Measurements from ENCODE around the gene MAN1B1.

Gene MAN1B1

DNA sequence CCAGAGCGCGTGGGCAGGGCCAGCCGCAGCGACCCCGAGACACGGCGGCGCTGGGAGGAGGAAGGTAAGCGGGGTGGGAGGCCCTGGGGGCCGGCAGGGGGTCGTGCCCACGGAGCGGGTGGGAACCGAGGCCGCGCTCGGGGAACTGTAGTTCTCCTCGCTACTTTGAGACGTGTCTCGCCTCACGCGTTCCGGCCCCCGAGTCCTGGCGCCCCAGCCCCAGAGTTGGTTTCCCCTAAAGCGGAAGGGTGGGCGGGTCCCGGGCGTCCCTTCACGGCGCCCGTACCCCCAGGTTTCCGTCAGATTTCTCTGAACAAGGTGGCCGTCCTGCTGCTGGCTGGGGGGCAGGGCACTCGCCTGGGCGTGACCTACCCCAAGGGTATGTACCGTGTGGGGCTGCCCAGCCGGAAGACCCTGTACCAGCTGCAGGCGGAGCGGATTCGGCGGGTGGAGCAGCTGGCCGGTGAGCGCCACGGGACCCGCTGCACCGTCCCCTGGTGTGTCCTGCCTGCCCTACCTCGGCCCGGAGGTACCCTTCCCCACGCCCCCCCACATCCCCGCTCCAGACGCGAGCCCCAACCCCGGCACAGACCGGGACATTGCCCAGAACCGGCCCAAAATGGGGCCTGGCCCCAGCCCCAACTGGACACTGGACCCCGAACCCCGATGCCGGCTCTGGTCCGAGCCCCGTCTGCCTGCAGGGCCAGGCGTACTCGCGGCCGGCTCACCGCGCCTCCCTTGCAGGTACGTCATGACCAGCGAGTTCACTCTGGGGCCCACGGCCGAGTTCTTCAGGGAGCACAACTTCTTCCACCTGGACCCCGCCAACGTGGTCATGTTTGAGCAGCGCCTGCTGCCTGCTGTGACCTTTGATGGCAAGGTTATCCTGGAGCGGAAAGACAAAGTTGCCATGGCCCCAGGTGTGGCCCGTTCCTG lies 8.8 kb upstream of the MAN1B1 start:
- Mint-ChIP-seq H3K4me1 (no peaks in the 10 kb centered on the region), H3K9me3 (no peaks in the 10 kb centered on the region), H3K27me3 (no peaks in the 10 kb centered on the region), H3K27ac (ENCODE audit: low read depth) (no peak overlapping the region), H3K36me3 (ENCODE audit: insufficient read depth) (peaks cover 8% of the 10 kb centered on the region), H3K4me3 (peak overlapping the region; percentile 71)
- DNase-seq (ENCODE audit: low spot score in 2 of 2) (no peak), ATAC-seq (replicated peaks; ENCODE audit: extremely low read depth, poor library complexity, severe bottlenecking) (peak; percentile 38)

DNA sequence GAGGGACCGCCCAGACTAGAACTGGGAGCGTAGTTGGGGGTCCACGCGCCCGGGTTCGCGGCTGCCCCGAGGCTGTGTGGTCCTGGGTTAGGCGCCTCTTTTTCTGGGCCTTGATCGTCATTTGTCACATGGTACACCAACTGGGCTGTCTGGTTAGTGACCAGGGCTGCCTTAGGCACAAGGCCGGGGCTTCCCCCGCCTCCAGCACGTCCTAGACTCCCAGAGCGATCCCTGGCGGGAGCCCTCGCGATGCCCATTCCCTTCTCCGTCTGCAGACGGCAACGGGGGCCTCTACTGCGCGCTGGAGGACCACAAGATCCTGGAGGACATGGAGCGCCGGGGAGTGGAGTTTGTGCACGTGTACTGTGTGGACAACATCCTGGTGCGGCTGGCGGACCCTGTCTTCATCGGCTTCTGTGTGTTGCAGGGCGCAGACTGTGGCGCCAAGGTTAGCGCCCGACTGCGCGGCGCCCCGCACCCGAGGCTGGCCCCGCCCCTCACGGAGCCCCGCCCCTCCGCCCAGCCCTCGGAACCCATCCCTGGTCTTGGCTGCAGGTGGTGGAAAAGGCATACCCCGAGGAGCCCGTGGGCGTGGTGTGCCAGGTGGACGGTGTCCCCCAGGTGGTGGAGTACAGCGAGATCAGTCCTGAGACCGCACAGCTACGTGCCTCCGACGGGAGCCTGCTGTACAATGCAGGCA lies 7.9 kb upstream of the MAN1B1 start:
- Mint-ChIP-seq H3K36me3 (ENCODE audit: insufficient read depth) (peaks cover 8% of the 10 kb centered on the region), H3K27ac (ENCODE audit: low read depth) (no peak overlapping the region), H3K27me3 (no peaks in the 10 kb centered on the region), H3K4me1 (no peaks in the 10 kb centered on the region), H3K9me3 (no peaks in the 10 kb centered on the region), H3K4me3 (peak overlapping the region; percentile 71)
- ATAC-seq (replicated peaks; ENCODE audit: extremely low read depth, poor library complexity, severe bottlenecking) (no peak), DNase-seq (ENCODE audit: low spot score in 2 of 2) (no peak)

DNA sequence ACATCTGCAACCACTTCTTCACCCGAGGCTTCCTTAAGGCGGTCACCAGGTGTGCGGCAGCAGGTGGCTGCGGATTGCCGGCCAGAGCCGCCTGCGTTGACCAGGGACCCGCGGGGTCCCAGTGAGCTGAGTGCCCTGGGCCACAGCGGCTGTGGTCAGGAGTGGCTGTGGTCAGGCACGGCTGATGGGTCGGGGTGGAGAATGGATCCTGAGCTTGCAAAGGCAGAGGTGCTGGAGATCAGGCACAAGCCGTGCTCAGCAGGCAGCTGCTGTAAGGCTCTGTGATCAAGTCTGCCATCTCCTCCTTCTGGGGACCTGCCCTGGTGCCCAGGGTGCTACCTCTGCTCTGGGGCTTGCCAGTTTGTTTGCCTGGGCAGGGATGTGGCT lies 7.4 kb upstream of the MAN1B1 start:
- ATAC-seq (replicated peaks; ENCODE audit: extremely low read depth, poor library complexity, severe bottlenecking) (no peak), DNase-seq (ENCODE audit: low spot score in 2 of 2) (no peak)
- Mint-ChIP-seq H3K4me1 (no peaks in the 10 kb centered on the region), H3K4me3 (peak overlapping the region; percentile 44), H3K36me3 (ENCODE audit: insufficient read depth) (peaks cover 10% of the 10 kb centered on the region), H3K9me3 (no peaks in the 10 kb centered on the region), H3K27me3 (no peaks in the 10 kb centered on the region), H3K27ac (ENCODE audit: low read depth) (no peak overlapping the region)

DNA sequence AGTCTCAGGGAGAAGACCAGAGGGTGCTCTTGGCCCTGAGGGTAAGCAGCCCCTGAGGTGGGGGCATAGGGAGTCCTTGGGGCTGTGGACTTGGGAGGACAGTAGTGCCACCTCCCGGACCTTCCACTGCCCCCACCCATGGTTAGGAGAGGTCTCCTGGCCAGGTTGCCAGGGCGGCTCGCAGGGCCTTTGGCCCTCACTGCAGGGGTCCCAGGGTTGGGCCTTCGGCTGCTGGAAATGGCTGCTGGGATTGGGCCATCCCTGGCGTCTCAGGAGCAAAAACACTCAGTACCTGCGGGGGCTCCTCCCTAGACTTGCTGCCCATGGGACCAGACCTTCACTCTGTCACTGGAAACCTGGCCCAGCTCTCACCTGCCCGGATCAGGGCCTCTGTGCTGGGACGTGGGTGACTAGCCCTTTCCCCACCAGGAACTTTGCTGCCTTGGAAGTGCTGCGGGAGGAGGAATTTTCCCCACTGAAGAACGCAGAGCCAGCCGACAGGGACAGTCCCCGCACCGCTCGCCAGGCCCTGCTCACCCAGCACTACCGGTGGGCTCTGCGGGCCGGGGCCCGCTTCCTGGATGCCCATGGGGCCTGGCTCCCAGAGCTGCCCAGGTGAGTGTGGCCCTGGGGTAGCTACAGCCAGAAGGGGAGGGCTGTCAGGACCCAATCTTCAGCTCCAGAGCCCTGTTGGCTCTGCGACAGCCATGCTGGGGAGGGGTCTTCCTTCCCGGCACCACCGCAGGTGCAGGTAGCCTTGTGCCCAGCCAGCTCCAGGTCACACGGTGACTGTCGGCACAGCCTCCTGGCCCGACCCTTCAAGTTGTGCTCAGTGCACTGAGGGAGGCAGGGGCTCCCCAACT lies 6.3 kb upstream of the MAN1B1 start:
- Mint-ChIP-seq H3K9me3 (no peaks in the 10 kb centered on the region), H3K4me3 (no peak overlapping the region), H3K4me1 (peaks cover 1% of the 10 kb centered on the region), H3K27me3 (no peaks in the 10 kb centered on the region), H3K36me3 (ENCODE audit: insufficient read depth) (peaks cover 11% of the 10 kb centered on the region), H3K27ac (ENCODE audit: low read depth) (no peak overlapping the region)
- DNase-seq (ENCODE audit: low spot score in 2 of 2), result no peak
- no peak for ATAC-seq (replicated peaks; ENCODE audit: extremely low read depth, poor library complexity, severe bottlenecking)

DNA sequence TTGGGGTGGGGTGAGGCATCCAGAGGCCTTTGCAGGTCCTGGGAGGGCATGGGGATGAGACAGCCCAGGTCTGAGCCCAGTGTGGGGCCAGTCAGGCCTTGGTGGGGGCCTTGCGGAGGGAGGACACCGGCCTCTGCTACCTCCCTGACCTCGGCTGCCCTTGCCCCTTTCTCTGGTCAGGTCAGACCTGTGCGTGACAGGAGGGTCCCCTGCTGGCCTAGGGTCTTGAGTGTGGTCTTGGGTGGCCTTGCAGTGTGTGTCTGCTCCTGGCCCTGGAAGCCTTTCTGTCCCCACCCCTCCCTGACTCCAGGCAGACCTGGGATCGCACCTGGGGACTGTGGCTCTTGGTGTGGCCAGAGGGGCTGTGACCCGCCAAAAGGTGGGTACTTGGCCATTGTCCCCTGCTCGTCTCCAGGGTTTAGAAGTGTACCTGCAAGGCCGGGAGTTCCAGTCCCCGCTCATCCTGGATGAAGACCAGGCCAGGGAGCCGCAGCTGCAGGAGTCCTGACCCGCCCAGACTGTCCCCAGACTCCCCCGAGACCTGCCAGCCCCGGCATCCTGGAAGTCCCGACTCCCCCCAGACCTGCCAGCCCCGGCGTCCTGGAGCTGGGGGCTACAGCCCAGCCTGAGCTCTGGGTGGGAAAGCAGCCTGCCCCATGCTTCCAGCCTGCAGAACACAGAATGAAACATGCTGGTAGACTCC lies 4.4 kb upstream of the MAN1B1 start:
- Mint-ChIP-seq H3K27me3 (no peaks in the 10 kb centered on the region), H3K4me1 (peaks cover 8% of the 10 kb centered on the region), H3K9me3 (no peaks in the 10 kb centered on the region), H3K27ac (ENCODE audit: low read depth) (no peak overlapping the region), H3K36me3 (ENCODE audit: insufficient read depth) (peaks cover 19% of the 10 kb centered on the region), H3K4me3 (no peak overlapping the region)
- DNase-seq (ENCODE audit: low spot score in 2 of 2) (no peak), ATAC-seq (replicated peaks; ENCODE audit: extremely low read depth, poor library complexity, severe bottlenecking) (no peak)

DNA sequence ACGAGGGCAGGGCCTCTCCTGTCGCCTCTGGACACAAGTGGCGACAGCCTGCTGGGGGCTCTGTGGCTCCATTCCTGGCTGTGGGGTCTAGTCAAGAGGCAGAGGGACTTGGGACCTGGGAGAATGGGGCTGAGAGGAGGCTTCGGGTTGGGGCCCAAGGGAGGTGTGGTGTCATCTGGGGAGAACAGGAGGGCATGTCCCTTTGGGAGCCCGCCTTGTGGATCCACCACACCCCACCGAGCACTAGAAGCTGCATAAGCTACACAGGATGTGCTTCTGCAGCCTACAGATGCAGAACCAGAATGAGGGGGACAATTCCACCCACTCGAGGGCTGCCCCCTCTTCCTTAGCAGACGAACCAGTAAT lies 3.9 kb upstream of the MAN1B1 start:
- Mint-ChIP-seq H3K36me3 (ENCODE audit: insufficient read depth) (peaks cover 23% of the 10 kb centered on the region), H3K9me3 (no peaks in the 10 kb centered on the region), H3K4me1 (peaks cover 13% of the 10 kb centered on the region), H3K27me3 (no peaks in the 10 kb centered on the region), H3K27ac (ENCODE audit: low read depth) (no peak overlapping the region), H3K4me3 (no peak overlapping the region)
- ATAC-seq (replicated peaks; ENCODE audit: extremely low read depth, poor library complexity, severe bottlenecking) (no peak), DNase-seq (ENCODE audit: low spot score in 2 of 2) (no peak)

DNA sequence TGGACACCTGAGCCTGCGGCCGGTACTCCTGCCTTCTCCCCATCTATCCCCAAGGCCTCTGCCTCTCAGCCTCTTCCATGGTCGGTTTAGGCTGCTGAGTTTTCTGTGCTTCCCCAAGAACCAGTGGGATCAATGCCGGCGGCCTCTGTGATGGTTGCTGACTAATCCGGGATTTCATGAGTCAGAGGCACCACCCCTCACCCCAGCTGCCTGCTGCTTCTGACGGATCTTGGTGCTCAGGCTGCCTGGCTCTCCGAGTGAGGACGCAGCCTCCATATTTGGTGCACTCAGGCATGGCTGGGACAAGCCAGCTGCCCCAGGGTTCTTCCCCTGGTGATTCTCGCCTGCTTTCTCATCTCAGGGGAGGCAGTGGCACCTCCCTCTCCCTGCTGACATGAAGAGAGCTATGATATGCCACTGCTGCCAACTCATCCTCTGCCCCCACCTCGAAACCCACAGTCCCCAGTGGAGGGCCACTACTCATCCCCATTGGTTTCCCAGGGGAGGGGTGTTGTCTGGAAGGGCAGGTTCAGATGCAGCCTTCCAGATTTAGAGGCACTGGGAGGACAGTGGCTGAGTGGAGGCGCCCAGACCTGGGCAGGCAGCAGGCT lies 3.3 kb upstream of the MAN1B1 start:
- Mint-ChIP-seq H3K9me3 (no peaks in the 10 kb centered on the region), H3K4me3 (no peak overlapping the region), H3K4me1 (peaks cover 19% of the 10 kb centered on the region), H3K27me3 (no peaks in the 10 kb centered on the region), H3K27ac (ENCODE audit: low read depth) (no peak overlapping the region), H3K36me3 (ENCODE audit: insufficient read depth) (peaks cover 23% of the 10 kb centered on the region)
- ATAC-seq (replicated peaks; ENCODE audit: extremely low read depth, poor library complexity, severe bottlenecking) (no peak), DNase-seq (ENCODE audit: low spot score in 2 of 2) (no peak)

DNA sequence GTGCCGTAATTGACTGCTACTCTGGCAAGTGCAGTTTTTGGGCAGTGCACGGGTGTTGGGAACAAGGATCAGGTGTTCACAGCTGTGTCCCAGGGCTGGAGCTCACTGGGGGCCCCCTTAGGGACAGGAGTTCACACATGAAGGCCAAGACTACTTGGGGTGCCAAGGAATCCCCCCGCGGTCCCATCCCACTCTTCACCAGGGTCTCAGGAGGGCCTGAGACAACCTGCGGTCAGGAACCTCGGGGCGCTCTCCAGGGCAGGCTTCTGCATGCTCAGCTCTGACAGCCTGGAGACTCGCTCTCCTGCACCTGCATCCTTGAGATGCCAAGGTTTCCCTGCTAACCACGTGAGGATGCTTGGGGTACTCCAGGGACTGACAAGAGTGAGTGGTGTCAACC lies 2.3 kb upstream of the MAN1B1 start:
- Mint-ChIP-seq H3K9me3 (no peaks in the 10 kb centered on the region), H3K4me3 (no peak overlapping the region), H3K27me3 (no peaks in the 10 kb centered on the region), H3K4me1 (peaks cover 25% of the 10 kb centered on the region), H3K27ac (ENCODE audit: low read depth) (no peak overlapping the region), H3K36me3 (ENCODE audit: insufficient read depth) (peaks cover 30% of the 10 kb centered on the region)
- DNase-seq (ENCODE audit: low spot score in 2 of 2), result no peak
- ATAC-seq (replicated peaks; ENCODE audit: extremely low read depth, poor library complexity, severe bottlenecking), result no peak

DNA sequence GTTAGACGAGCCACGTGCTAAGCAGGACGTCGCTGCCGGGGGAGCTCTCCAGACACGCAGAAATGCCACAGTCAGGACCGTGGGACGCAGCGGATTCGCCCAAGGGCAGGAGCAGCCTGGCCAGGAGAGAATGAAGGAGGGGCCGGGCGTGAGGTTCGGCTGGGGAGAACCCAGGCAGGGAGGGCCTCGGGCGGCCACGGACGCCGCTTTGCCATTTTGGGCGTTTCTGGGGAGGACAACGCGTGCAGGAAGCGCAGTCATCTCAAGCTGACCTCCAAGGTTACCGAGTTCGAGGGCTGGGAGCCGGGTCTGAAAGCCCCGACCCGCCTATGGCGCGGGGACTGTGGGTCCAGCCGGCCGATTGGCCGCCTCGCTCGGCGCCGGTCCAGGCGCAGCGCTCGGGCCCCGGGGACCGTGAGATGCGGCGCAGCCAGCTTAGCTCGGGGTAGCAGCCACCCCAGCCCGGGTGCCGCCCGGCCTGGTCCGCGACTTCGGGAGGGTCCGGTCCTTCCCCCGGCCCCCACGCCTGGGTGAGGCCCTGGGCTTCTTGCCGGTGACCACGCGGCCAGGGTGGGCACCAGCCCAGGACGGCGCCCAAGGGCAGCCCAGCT lies 760 bp upstream of the MAN1B1 start:
- Mint-ChIP-seq H3K27ac (ENCODE audit: low read depth) (peak overlapping the region; percentile 94), H3K9me3 (no peaks in the 10 kb centered on the region), H3K4me1 (peaks cover 31% of the 10 kb centered on the region), H3K36me3 (ENCODE audit: insufficient read depth) (peaks cover 29% of the 10 kb centered on the region), H3K4me3 (peak overlapping the region; percentile 88), H3K27me3 (no peaks in the 10 kb centered on the region)
- DNase-seq (ENCODE audit: low spot score in 2 of 2) (no peak), ATAC-seq (replicated peaks; ENCODE audit: extremely low read depth, poor library complexity, severe bottlenecking) (peak; percentile 1)

DNA sequence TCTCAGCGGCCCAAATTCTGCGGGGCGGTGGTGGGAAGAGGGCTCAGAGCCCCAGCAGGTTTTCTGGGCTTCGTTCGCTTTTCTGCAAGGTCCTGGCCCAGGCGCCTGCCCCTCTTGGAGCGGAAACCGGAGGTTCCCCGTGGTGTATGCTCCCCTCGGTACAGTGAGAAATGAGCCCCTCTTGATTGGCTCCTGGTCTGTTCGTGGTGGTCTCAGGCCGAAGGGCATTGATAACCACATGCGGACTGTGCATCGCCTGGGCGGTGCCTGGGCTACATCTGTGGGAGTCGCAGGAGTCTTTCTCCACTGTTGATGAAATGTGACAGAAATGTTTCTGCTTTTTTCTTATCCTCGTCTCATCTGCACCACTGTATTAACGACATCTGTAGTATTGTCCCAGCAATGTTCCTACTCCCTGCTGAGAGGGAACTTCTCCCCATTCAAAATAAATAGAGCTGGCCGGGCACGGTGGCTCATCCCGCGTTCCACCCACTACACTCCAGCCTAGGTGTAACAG lies 682 bp downstream of the MAN1B1 start:
- peak; percentile 1 for ATAC-seq (replicated peaks; ENCODE audit: extremely low read depth, poor library complexity, severe bottlenecking)
- Mint-ChIP-seq H3K4me1 (peaks cover 31% of the 10 kb centered on the region), H3K4me3 (peak overlapping the region; percentile 77), H3K27me3 (no peaks in the 10 kb centered on the region), H3K9me3 (no peaks in the 10 kb centered on the region), H3K27ac (ENCODE audit: low read depth) (peak overlapping the region; percentile 91), H3K36me3 (ENCODE audit: insufficient read depth) (peaks cover 29% of the 10 kb centered on the region)
- no peak for DNase-seq (ENCODE audit: low spot score in 2 of 2)

DNA sequence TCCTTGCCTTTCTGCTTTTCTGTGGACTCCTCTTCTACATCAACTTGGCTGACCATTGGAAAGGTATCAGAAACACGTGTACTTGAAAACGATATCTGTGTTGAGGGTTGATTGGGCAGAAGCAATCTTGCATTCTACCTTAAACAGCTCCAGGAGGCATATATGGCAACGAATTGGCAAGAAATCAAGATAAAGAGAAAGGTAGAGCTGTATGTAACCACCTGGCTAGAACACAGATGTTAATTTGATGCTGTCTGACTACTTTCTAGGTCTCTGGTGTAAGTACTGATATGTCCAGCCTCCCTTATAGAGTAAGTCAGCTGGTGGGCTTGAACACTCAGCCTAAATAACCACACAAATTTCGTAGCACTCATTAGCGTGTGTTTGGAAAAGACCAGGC lies 1.3 kb downstream of the MAN1B1 start:
- Mint-ChIP-seq H3K36me3 (ENCODE audit: insufficient read depth) (peaks cover 34% of the 10 kb centered on the region), H3K27me3 (no peaks in the 10 kb centered on the region), H3K9me3 (no peaks in the 10 kb centered on the region), H3K27ac (ENCODE audit: low read depth) (peak overlapping the region; percentile 91), H3K4me1 (peaks cover 31% of the 10 kb centered on the region), H3K4me3 (peak overlapping the region; percentile 77)
- DNase-seq (ENCODE audit: low spot score in 2 of 2) (no peak), ATAC-seq (replicated peaks; ENCODE audit: extremely low read depth, poor library complexity, severe bottlenecking) (no peak)
